Measurements from ENCODE around the gene MPHOSPH9. TPM values are rescaled to one million over a fixed set of nuclear protein-coding genes. Genes with fewer than 3 reads are reported as not detected.

The MPHOSPH9 gene
- total RNA-seq, 1 donor = 68.9 TPM

GRCh38 chr12:123270214-123271000 is 37.5 kb upstream of the MPHOSPH9 start:
- peak; percentile 27 for DNase-seq (ENCODE audit: low read depth)
- H3K4me3 ChIP-seq (ENCODE audit: low read depth, low read length) = peak overlapping the region; percentile 85
- TF ChIP-seq, protein P1, sequence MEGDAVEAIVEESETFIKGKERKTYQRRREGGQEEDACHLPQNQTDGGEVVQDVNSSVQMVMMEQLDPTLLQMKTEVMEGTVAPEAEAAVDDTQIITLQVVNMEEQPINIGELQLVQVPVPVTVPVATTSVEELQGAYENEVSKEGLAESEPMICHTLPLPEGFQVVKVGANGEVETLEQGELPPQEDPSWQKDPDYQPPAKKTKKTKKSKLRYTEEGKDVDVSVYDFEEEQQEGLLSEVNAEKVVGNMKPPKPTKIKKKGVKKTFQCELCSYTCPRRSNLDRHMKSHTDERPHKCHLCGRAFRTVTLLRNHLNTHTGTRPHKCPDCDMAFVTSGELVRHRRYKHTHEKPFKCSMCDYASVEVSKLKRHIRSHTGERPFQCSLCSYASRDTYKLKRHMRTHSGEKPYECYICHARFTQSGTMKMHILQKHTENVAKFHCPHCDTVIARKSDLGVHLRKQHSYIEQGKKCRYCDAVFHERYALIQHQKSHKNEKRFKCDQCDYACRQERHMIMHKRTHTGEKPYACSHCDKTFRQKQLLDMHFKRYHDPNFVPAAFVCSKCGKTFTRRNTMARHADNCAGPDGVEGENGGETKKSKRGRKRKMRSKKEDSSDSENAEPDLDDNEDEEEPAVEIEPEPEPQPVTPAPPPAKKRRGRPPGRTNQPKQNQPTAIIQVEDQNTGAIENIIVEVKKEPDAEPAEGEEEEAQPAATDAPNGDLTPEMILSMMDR (IDR thresholded peaks at IDR 0.05; ENCODE audit: insufficient read depth, low read length) = no peak

DNA sequence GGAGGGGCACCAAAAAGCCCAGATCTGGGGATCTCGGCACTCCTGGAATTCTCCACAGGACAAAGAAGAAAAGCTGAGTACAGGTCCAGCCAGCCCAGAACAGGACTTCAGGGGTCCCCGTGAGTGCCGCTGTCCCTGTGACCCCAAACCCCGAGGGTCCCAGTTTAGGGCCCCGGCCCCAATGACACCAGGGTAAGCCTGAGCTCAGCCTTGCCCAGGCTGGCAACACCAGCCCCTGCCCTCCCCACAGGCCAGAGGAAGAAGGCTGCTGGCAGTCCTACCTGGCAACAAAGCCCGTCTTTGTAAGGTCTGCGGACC is 36.9 kb upstream of the MPHOSPH9 start:
- peak overlapping the region; percentile 85 for H3K4me3 ChIP-seq (ENCODE audit: low read depth, low read length)
- TF ChIP-seq, protein P1 (IDR thresholded peaks at IDR 0.05; ENCODE audit: insufficient read depth, low read length) = no peak
- no peak for DNase-seq (ENCODE audit: low read depth)

GRCh38 chr12:123269395-123269892 is 36.5 kb upstream of the MPHOSPH9 start:
- TF ChIP-seq, protein P1 (IDR thresholded peaks at IDR 0.05; ENCODE audit: insufficient read depth, low read length) = no peak
- DNase-seq (ENCODE audit: low read depth) = peak; percentile 58
- H3K4me3 ChIP-seq (ENCODE audit: low read depth, low read length) = peak overlapping the region; percentile 85

DNA sequence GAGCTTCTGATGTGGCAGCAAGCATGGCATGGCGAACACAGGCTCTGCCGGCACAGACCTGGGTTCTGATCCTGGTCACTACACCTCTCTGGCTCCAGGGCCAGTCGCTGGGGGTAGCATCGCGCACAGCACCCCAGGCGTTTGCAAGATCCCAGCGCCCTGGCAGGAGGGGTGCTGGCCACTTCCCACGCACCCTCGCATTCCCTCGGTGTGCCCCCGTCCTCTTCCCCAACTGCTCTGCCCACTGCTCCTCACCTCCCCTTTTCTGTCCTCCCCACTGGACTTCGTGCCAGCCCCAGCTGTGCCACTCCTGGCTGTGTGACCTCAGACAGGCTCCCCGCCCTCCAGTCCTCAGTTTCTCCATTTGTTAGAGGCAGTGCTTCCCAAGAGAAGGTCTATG is 35.9 kb upstream of the MPHOSPH9 start:
- no peak for DNase-seq (ENCODE audit: low read depth)
- TF ChIP-seq, protein P1 (IDR thresholded peaks at IDR 0.05; ENCODE audit: insufficient read depth, low read length) = no peak
- H3K4me3 ChIP-seq (ENCODE audit: low read depth, low read length) = peak overlapping the region; percentile 85

- no peak for DNase-seq (ENCODE audit: low read depth)
- H3K4me3 ChIP-seq (ENCODE audit: low read depth, low read length) = no peak overlapping the region
- TF ChIP-seq, protein P1 (IDR thresholded peaks at IDR 0.05; ENCODE audit: insufficient read depth, low read length) = no peak
Observed at GRCh38 chr12:123267991-123268843, 35.3 kb upstream of the MPHOSPH9 start.

- TF ChIP-seq, protein P1 (IDR thresholded peaks at IDR 0.05; ENCODE audit: insufficient read depth, low read length) = no peak
- no peak overlapping the region for H3K4me3 ChIP-seq (ENCODE audit: low read depth, low read length)
- no peak for DNase-seq (ENCODE audit: low read depth)
Observed at GRCh38 chr12:123267335-123267920, 34.5 kb upstream of the MPHOSPH9 start.

Measured in fibroblast of the aortic adventitia (primary cell).